AG09319 (cell line): Measurements from ENCODE around the gene ROBO1.

Source experiments
- DNase-seq: peaks from one replicate; pipeline ENCODE4 v3.0.0-alpha.2; 2010; ENCODE audit warnings: low read depth; ENCODE audit errors: extremely low read depth
- CTCF ChIP-seq: IDR thresholded peaks from 2 replicates; pipeline ENCODE4 v1.5.1; 2011; ENCODE audit warnings: low read depth, mild to moderate bottlenecking, inconsistent platforms, low read length, moderate library complexity

The ROBO1 gene

GRCh38 chr3:78798266-78798832, 969.4 kb downstream of the ROBO1 start:
- DNase-seq: peak; percentile 32
- TF ChIP-seq CTCF: no peak

DNA sequence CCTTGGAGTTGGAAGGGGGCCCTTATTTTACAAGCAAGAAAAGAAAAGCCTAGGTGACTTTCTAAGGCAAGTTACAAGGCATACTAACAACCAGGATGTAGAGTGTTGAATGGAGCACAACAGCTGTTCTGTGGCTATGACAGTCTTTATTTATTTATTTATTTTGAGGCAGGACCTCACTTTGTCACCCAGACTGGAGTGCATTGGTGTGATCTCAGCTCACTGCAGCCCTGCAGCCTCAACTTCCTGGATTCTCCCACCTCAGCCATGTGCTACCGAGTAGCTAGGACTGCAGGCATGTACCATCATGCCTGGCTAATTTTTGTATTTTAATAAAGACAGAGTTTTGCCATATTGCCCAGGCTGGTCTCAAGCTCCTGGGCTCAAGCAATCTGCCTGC, 973.4 kb downstream of the ROBO1 start:
- no peak for TF ChIP-seq CTCF
- no peak for DNase-seq

GRCh38 chr3:78792733-78793132, 975.1 kb downstream of the ROBO1 start:
- DNase-seq: no peak
- no peak for TF ChIP-seq CTCF

- DNase-seq: no peak
- no peak for TF ChIP-seq CTCF
These were observed 975.6 kb downstream of the ROBO1 start for GRCh38 chr3:78792212-78792611.

DNA sequence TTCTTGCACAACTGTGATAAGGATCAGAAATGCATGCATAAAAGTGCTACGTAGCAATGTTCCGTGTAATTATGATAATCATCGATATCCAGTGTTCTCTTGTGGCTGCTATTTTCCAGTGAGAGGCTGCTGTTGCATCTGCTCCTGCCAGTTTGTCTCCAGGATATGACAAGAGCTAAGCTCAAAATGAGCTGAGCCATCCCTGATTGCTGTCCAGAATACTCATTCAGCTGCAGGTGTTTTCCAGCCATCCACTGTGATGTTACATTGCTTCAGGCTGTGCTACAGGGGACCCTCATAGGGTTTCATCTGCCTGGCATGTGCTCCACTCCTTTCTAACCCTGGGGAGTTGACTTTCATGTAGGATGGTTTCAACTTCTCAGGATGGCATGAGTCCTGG, 976.0 kb downstream of the ROBO1 start:
- no peak for DNase-seq
- no peak for TF ChIP-seq CTCF

DNA sequence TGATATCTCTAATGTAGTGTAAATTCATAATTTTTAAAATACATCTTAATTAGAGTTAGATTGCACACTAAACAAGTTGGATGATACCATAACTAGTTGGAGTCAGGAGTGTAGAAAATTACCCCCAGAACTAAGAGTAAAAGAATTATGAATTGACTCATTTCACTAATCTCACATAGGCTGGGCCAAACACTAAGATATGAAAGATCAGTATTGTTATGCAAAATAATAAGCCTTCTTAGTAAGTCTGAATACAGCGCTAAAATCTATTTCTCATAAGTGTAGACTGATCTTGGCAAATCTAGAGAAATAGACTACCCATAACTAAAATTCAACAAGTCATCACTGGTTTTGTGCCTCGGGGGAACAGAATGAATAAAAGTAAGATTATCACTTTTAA, 979.0 kb downstream of the ROBO1 start:
- TF ChIP-seq CTCF: no peak
- no peak for DNase-seq

DNA sequence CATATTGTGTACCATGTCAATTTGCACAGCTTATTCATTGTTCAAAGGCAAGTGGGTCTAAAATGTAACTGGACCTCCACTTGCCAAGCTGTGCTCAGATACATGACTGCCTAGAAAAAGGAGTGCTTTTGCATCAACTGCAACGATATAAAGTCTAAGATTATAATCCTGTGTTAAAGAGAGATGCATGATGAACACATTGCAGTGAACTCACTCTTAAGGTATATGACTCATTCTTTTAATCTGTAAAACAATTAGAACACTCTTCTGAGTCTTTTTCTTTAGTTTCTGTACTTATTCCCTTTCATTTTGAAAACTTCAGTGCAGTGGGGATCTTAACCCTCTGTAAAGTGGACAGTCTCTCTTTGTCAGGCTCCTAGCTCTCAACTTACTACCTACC, 982.8 kb downstream of the ROBO1 start:
- no peak for TF ChIP-seq CTCF
- DNase-seq: no peak
